ENCODE results near the gene PRR33.
"Not testable (repeated sequence)": the region's sequence is repeated elsewhere in the genome, so short reads cannot be mapped to it uniquely, and the experiment has no call there.

Gene PRR33

DNA sequence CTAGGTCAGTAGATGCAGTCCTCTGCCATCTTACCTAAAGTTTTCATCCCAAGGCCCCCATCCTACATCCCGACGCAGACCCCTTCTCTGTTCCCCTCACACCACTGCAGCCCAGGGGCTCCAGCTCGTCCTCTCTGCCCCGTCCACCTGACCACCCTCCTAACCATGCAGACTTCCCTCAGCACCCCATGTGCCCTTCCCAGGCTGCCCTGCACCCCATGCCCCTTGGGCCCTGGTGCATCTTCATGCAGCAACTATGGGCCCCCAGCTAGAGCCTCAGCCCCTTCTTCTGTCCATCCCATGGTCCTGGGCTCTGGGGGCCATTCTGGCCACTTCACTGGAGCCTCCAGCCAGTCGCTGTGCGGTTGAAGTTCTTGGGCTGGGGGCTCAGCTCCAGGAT lies 2.9 kb downstream of the PRR33 start:
- no peak for DNase-seq

DNA sequence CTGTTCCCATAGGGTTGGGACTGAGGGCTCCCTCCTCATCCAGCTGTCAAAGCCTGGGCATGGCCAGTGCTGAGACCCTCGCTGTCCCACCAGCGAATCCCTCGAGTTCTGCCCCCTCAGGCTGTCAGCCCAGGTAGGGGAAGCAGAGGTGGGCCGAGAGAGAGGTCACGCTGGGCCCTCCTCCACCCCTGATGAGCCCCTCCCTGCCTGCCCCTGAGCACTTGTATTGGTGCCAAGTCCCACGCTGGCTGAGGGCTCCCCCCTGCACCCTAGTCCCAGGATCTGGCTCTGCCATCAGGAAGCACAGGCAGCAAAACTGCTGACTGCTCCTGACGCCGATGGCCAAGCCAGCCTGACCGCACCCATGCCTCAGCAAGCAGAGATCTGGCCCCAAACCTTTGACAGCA lies 3.3 kb downstream of the PRR33 start:
- no peak for DNase-seq

DNA sequence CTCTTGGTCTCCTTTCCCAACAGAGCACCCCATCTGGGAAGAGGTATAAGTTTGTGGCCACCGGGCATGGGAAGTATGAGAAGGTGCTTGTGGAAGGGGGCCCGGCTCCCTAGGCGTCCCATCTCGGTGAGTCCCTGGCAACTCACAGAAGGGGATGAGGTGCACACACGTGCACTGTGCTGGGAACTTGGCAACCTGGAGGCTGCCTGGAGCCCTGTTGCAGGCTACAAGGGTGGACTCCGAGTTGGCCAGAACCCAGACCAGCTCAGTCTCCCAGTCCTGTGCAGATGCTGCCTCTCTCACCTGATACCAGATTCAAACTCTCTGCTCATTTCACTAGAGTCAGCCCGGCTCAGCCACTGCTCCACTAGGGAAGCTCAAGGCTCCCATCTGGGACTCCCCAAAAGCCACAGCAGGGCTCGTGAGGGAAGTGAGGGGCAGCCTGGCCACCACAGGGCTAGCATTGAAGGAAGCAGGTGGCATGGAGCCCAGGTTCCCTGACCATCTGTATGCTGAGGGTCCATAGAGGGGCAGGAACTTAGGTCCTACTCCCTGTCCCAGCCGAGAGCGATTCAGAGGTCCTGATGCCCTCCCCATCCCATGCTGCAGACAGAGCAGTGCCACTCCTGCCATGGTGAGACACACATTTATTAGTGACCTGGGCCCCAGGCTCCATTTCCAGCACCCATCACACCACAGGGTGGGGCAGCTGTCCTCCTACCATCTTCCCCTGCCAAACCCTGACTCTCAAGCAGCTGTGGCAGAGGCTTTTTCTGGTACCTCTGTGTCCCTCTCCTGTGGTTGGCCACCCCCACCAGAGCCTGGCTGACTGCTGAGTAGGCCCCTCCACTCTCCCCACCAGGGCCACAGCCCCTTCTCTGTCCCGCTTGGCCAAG lies 4.0 kb downstream of the PRR33 start:
- no peak for DNase-seq

DNA sequence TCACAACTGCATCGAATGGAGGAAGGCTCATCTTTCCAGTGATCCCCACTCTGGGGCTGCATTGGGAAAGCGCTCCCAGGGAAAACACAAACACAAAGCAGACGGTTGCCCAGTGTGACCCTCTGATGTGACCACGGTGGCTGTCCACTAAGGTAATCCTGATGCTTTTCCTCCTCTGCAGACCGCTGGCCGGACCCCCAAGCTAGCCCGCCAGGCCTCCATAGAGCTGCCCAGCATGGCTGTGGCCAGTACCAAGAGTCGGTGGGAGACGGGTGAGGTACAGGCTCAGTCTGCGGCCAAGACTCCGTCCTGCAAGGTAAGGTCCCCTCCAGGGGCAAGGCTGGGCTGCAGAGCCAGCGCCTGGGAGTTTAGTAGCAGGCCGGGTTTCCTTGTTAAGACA lies 5.1 kb downstream of the PRR33 start:
- DNase-seq, result not testable (repeated sequence)

DNA sequence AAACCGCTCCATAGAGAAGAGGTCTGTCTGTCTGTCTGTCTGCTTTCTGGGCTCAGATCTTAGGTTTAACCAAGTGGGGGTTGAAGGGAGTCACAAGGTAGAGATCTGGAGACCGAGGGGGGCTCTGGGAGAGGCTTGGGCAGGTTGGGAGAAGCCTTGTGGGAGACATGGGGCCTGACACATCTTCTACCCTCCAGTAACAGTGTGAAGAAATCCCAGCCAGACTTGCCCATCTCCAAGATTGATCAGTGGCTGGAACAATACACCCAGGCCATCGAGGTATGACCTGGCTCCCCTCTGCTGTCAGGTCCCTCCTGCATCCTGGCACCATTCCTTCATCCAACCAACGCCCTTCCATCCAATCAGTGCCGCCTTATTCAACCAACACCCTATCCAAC lies 7.4 kb downstream of the PRR33 start:
- DNase-seq, result no peak

DNA sequence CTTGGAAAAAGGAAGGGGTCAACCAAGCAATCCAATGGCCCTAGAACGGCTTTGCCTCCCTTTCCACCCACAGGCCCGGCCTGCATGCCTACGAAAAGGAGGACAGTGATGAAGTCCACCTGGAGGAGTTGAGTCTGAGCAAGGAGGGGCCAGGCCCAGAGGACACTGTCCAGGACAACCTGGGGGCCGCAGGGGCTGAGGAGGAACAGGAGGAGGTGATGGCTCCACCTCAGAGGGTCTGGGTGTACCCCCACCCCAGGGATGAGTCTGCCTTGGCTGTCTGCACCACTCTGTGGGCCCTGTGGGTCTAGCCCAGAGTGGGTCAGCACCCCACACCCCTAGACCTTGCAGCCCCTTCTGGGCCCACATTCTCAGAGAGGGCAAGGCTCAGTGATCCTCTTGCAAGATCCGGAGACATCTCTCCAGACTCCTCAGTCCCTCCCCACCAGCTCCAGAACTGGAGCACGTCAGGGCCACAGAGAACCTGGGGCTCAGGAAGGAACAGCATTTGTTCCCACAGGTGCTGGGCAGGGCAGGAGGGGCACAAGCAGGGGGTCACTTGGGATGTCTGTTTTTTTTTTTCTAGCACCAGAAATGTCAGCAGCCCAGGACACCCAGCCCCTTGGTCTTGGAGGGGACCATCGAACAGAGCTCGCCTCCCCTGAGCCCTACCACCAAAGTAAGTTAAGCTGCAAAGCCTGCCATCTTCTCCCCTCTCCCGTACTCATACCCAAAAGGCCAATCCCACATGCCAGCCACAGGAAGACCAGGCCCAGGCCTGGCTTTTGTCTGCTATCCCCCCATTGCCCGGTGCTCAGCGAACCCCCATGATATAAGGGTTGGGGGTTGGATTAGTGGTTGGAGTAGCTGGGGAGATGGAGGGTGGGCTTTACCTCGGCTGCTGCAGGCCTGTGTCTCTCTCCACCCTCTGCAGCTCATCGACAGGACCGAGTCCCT lies 8.1 kb downstream of the PRR33 start:
- no peak for DNase-seq

DNA sequence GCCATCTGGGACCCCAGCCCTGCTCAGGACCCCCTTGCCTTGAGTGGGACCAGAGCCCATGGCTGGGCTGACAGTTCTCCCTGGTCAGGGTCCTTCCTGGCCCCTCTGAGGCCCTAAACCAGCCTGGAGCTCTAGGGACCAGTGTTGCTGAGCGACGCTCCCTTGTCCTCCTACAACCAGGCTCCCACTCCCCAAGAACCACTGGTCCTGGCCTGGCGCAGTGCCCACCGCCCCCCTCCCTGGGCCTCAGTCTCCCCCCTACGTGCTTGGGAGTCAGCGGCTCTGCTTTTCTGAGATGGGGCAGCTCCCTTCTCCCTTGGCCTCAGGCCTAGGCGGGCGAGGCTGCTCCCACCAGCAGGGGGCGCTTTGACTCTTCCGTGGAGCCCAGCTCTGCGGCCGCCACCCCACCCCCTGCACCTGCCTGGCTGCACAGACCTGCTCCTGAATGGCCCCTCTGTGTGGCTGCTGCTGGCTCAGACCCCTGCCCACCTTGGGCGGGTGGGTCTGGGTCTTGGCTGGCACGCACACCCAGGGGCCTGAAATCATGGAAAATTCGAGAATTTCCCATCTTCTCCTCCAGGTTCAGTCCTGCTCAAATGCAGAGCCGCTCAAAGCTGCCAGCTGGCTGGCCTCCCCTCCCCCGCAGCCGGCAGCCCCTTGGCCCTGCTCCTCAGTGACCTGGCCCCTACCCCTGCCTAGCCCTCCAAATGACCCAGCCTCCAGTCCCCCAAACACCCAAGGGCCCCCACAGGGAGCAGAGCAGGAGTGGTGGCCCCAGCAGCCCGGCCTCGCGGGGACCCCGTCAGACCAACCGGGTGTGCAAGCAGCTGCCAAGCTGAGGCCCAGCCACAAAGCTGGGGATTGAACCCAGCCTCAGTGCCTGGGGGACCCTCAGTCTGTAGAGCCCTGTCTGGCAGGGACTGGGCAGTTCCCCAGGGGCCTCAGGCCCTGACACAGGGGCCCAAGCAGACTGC lies 9.1 kb downstream of the PRR33 start:
- peak; percentile 67 for DNase-seq

DNA sequence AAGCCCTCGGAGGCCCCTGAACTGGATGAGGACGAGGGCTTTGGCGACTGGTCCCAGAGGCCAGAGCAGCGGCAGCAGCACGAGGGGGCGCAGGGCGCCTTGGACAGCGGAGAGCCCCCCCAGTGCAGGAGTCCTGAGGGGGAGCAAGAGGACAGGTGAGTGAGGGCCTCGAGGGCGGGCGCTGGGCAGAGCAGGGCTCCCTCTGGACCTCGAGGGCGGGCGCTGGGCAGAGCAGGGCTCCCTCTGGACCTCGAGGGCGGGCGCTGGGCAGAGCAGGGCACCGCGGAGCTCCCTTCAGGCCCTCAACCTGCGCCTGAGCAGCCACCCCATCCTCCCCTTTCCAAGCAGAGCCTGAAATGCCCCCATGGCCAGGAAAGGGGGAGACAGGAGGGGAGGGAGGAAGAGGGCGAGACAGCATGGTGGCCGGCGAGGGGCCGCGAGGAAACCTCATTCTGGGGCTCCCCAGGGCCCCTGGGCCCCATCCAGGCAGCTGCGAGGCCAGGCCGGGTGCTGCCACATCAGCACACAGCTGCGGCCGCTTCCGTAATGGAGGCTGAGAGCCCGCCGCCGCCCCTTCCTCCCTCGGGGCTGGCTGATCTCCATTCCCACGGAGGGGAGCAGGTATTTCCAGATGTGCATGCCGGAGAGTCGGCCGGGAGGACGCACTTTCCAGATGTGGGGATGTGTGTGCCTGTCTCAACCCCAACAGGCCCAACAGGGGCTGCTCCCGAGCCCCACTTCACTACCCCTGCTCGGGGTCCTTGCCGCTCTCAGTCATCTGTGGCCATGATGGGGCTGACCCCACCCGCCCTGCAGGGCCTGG lies 10.0 kb downstream of the PRR33 start:
- DNase-seq, result no peak

DNA sequence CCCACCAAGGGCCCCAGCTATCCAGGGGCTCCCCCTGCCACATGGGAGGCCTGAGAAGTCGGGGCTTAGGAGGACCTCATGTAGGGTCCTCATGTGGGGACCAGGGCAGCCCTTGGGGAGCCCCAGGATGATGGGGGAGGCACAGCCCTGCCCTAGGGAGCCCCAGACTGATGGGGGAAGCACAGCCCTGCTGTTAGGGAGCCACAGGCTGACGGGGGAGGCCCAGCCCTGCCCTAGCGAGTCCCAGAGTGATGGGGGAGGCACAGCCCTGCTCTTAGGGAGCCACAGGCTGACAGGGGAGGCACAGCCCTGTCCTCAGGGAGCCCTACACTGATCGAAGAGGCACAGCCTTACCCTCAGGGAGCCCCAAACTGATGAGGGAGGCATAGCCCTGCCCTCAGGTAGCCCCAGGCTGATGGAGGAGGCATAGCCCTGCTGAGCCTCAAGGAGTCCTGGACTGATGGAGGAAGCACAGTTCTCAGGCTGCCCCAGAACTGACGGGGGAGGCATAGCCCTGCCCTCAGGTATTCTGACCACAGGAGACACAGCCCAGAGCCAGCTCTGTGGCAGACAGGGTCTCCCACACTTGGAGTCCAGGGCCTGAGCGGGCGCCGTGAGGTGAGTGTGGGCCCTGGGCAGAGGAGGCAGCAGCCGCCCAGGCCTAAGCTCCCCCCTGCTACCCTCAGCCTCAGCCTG lies 10.8 kb downstream of the PRR33 start:
- DNase-seq, result no peak

DNA sequence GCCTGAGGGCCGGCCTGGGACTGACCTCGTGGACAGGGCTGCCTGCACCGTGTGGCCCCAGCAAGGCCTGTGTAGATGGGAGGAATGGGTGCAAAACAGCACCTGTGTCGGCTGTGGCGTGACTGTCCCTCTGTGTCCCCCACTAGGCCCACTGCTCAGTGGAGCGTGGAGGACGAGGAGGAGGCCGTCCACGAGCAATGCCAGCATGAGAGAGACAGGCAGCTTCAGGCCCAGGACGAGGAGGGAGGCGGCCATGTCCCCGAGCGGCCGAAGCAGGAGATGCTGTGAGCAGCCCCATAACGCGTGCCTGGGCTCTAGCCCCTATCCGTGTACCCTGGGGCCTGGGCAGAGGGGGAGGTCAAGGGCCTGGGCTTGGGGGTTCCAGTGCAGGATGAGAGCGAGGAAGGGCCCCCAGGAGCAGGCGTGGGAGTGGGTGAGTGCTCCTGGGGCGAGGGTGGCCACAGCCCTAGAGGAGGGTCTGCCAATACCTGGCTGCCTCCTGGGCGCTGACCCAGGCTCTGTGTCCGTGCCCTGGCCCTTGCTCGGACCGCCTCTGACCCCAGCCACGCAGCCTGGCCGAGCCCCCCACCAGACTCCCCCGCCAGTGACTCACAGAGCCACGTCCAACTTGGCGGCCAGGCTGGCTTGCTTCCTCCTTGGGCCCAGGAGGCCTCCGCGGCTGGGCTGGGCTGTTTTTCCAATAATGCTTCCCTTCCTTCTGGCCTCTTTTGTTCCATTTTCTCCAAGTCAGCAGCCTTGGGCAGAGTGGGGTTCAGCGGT lies 11.6 kb downstream of the PRR33 start:
- no peak for DNase-seq

DNA sequence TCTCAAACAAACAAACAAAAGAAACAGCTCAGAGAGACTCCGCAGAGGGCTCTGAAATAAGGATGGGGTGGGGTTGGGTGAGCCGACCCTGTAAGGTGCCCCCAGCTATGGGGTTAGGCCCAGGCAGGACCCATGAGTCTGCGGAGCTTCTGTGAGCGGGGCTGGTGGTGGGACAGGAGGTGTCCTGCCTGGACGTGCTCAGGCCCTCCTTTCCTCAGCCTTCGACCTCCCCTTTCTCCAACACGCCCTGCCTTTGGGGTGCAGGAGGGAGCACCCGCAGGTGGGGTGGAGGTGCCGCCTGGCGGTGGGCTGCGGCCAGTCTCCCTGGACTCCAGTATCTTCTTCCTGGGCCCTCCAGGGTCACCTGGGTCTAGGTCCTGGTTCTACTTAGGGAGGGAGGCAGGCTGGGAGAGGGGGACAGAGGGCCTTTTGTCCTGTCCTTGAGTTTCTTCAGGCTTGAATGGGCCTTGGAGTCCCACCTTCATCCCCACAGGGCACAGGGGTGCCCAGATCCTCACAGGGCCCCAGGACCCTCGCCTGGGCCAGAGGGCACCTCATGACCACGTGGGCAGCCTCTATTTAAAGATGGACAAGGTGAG lies 12.3 kb downstream of the PRR33 start:
- no peak for DNase-seq

DNA sequence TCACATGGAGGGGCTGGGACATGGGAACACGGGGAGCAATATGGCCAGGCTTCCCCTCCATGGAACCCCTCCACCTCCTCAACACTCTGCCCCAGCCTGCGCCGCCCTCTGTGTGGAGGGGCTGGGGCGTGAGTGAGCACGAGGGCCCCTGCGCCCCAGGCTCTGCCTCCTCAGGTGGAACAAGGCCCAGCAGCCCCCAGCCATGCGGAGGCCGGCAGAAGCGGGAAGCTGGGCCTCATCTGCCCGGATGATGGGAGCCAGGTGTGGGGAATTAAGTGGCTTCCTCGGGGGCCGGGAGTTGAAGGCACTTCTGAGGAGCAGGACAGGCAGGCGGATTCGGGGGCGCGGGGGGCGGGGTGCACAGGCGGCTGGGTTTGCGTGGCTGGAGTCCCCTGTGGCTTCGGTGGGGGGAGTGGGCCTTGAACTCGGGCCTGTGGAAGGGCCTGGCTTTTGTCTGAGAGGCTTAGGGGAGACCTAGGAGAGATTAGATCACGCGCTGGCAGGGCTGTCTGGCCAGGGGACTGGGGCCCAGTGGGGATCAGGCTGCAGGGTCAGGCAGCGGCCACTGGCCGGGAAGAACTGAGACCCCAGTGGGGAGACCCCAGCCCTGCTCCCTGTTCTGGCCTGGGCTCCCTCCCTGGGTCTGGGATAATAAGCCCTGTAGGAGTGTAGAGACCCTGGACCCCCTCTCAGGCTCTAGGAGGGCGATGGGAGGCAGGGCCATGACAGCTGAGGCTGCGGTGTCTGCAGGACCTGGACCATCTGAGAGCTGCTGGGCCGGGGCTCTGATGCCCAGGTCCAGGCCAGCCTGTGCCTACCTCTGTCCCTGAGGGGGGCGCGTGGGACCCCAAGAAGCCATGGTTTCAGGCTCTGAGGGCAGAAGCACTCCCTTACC lies 13.3 kb downstream of the PRR33 start:
- DNase-seq, result no peak

DNA sequence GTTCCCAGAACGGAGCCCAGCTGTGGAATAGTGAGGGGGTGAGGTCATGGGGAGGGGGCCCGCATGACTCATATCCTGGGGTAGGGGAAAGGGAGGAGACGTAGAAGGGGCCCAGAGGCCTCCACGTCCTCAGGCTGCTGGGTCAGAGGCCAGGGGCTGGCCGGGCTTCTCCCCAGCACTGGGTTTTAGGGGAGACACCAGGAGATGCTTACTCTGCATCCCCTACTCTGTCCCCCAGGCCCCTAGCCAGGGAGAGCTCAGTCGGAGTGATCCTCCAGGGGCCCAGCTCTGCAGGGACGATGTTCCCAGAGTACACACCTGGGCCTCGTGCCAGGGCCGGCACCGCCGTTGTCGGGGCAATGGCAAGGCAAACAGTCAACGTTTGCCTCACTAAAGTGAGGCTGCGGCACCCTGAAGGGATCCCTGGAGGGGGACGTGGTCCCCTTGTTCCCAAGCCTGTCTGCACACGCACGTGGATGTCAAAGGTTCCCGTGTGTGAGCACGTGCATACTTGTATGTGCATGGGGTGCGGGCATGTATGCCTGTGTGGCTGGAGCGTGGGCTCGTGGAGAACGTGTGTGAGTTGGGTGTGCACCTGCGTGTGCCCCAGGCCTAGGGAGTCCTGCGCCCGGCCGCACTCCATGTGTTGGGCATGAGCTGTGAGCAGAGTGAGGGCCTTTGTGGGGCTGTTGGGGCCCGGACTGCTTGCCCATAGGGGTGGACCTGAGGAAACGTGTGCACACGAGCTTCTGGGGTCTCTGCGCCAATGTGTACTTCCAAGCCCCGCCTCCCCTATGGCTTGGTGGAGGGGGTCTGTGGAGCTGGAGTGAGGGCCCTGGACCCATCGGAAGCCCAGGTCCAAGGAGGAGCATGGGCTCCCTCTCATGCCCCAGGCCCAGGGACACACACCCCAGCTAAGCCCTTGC lies 14.2 kb downstream of the PRR33 start:
- no peak for DNase-seq

DNA sequence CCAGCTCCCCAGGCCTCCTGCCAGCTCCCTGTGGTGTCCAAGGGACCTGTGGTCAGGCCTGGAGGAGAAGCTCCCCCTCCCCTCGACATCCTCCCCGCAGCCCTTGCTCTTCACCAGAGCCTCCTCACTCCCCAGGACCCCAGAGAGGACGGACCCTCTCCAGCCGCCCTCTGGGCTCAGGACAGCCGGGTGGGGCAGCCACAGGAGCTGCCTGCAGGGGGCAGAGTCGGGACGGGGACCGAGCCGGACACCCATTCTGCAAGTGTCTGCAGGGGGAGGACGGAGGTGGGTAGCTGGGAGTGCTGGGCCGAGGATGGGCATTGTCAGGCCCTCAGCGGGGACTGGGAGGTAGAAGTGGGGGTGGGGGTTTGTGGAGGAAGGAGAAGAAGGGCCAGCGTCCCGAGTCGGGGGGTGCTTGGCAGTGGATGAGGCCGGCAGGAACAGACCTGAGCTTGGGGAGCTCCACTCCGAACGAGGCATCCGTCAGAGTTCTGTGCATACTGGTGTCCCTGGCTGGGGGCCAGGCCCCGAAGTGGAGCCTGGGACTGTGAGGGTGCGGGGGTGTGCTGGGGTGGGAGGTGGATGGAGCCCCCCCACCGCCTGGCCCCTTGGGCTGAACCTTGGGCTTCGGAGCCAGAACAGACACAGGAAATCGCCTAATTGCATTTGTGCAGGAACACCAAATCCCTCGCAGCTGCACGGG lies 15.2 kb downstream of the PRR33 start:
- no peak for DNase-seq

DNA sequence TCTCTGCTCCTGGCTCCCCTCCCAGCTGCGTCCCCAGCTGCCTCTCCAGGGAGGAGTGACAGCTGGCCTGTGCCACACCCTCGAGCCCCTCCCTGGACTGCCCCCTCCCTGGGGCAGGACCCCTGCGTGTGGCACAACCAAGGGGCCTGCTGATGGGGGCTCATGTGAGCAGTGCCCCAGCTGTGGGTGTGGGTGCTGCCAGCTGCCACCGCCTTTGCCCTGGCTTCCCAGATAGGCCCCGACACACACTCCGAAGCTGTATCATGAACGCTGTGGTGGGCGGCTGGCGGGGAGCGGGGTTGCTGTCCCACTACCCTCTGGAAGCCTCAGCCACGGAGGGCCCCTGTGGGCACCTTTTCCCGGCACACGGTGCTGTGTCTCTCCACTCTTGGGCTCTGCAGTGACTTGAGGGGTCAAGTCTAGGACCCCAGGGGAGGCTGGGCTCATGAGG lies 15.8 kb downstream of the PRR33 start:
- DNase-seq, result not testable (repeated sequence)

DNA sequence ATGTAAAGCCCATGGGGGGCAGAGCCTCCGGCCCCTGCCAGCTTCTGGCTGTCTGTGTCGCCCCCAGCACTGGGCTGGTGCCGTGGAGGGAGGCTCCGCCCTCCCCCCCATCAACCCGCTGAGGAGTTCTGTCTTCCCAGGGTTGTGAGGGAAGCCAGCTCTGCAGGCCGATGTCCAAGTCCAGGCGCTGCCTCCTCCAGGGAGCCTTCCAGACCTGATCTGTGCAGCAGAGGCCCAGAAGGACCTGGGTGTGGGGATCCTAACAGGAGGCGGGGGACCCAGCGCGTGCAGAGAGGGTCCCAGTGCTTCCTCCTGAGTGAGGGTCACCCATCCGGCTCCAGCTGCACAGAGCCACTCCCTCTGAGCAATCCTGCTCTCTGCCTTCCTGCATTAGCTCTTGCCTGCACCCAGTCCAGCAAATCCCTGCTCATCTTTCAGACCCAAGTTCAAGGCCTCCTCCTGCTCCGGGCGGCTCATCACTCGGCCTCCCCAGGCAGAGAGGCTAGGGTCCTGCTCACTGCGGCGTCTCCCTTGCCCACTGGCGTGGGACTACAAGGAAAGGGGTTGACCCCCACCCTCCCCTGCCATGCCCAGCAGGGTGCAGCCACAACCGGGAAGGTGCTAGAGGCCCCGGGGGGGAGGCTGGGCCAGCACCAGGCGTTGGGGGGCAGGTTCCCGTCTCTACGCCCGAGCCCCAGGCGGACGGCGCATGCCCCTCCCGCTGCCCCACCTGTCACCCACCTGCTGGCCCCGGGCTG lies 16.4 kb downstream of the PRR33 start:
- DNase-seq, result no peak

Data from activated T-cell treated with anti-CD3 and anti-CD28 coated beads for 4 hours (primary cell).